ENCODE measurements around the gene ADH7.

ADH7 gene

DNA sequence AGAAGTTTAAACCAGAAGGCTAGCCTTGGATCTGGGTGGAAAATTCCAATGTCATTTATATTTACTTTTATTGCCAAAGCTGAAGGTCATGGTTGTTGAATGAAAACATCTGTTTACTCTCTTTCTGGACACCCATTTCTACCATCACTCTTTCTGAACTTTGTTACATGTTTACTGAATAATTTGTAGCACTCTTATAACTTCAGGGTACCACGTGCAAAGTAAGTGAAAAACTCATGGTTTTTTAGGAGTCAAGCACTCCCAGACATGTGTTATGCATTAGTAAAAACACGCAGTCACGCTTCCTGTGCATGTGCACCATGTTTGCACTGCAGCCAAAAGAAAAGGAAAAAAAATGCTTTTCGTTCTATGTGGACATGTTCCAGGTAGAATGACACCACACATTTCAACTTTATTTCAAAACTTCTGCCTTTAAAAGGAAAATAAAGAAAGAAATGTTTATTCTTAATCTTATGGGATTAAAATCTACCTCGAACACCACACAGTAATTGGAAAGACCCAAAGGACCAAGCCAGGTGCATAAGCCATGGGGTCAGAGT, 51.2 kb downstream of the ADH7 start:
- Histone ChIP-seq H3K36me3 (ENCODE audit: insufficient read depth, low read length) (no peaks in the 10 kb centered on the region), H3K27me3 (ENCODE audit: insufficient read depth, low read length, poor library complexity, severe bottlenecking) (no peaks in the 10 kb centered on the region), H3K4me3 (ENCODE audit: low read length, poor library complexity, severe bottlenecking) (no peak overlapping the region), H3K9ac (ENCODE audit: low read depth, low read length, poor library complexity, severe bottlenecking) (no peak overlapping the region), H3K9me2 (replicated peaks; ENCODE audit: low read depth, low read length) (no peaks in the 10 kb centered on the region), H3K4me2 (ENCODE audit: low read depth, low read length, poor library complexity, severe bottlenecking) (no peak overlapping the region), H3K4me1 (ENCODE audit: insufficient read depth, low read length, poor library complexity, severe bottlenecking) (no peaks in the 10 kb centered on the region), H3F3A (ENCODE audit: low read depth) (no peaks in the 10 kb centered on the region), H3K79me2 (ENCODE audit: insufficient read depth, low read length) (no peaks in the 10 kb centered on the region), H3K9me3 (ENCODE audit: insufficient read depth, low read depth, low read length) (no peaks in the 10 kb centered on the region), H4K20me1 (ENCODE audit: insufficient read depth, low read length, poor library complexity, severe bottlenecking) (no peaks in the 10 kb centered on the region), H2AFZ (ENCODE audit: low read length) (no peak overlapping the region)
- TF ChIP-seq, protein P1, sequence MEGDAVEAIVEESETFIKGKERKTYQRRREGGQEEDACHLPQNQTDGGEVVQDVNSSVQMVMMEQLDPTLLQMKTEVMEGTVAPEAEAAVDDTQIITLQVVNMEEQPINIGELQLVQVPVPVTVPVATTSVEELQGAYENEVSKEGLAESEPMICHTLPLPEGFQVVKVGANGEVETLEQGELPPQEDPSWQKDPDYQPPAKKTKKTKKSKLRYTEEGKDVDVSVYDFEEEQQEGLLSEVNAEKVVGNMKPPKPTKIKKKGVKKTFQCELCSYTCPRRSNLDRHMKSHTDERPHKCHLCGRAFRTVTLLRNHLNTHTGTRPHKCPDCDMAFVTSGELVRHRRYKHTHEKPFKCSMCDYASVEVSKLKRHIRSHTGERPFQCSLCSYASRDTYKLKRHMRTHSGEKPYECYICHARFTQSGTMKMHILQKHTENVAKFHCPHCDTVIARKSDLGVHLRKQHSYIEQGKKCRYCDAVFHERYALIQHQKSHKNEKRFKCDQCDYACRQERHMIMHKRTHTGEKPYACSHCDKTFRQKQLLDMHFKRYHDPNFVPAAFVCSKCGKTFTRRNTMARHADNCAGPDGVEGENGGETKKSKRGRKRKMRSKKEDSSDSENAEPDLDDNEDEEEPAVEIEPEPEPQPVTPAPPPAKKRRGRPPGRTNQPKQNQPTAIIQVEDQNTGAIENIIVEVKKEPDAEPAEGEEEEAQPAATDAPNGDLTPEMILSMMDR (conservative IDR thresholded peaks at IDR 0.05; ENCODE audit: low read length) = no peak
- TF ChIP-seq EZH2phosphoT487 (IDR thresholded peaks at IDR 0.05; ENCODE audit: borderline replicate concordance) = no peak

DNA sequence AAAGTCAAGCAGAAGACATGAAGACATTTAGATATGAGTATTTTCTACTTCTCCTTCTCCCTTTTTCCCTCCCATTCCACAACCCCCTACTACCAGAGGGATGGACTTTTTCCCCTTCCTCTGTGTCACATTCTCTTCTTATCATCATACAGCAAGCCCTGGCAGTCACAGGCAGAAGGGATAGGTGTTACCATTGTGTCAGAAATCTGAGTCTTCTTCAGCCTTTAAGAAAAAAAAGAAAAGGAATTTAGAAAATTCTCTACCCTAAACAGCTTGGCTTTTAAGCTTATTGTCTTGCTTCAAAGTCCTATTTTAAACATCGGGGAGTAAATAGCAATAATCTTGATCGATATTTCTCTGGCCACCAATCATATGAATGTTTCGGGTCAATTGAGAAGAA, 51.7 kb downstream of the ADH7 start:
- H3K9ac ChIP-seq (ENCODE audit: low read depth, low read length, poor library complexity, severe bottlenecking) = no peak overlapping the region
- H2AFZ ChIP-seq (ENCODE audit: low read length) = no peak overlapping the region
- no peak overlapping the region for H3K4me3 ChIP-seq (ENCODE audit: low read length, poor library complexity, severe bottlenecking)
- no peaks in the 10 kb centered on the region for H4K20me1 ChIP-seq (ENCODE audit: insufficient read depth, low read length, poor library complexity, severe bottlenecking)
- H3K79me2 ChIP-seq (ENCODE audit: insufficient read depth, low read length) = no peaks in the 10 kb centered on the region
- H3F3A ChIP-seq (ENCODE audit: low read depth) = no peaks in the 10 kb centered on the region
- no peak overlapping the region for H3K4me2 ChIP-seq (ENCODE audit: low read depth, low read length, poor library complexity, severe bottlenecking)
- no peaks in the 10 kb centered on the region for H3K9me3 ChIP-seq (ENCODE audit: insufficient read depth, low read depth, low read length)
- H3K27me3 ChIP-seq (ENCODE audit: insufficient read depth, low read length, poor library complexity, severe bottlenecking) = no peaks in the 10 kb centered on the region
- no peaks in the 10 kb centered on the region for H3K36me3 ChIP-seq (ENCODE audit: insufficient read depth, low read length)
- TF ChIP-seq, protein P1 (conservative IDR thresholded peaks at IDR 0.05; ENCODE audit: low read length) = no peak
- no peak for TF ChIP-seq EZH2phosphoT487 (IDR thresholded peaks at IDR 0.05; ENCODE audit: borderline replicate concordance)
- no peaks in the 10 kb centered on the region for H3K4me1 ChIP-seq (ENCODE audit: insufficient read depth, low read length, poor library complexity, severe bottlenecking)
- H3K9me2 ChIP-seq (replicated peaks; ENCODE audit: low read depth, low read length) = no peaks in the 10 kb centered on the region

GRCh38 chr4:99382745-99383360, 52.3 kb downstream of the ADH7 start:
- H3K9ac ChIP-seq (ENCODE audit: low read depth, low read length, poor library complexity, severe bottlenecking) = no peak overlapping the region
- H2AFZ ChIP-seq (ENCODE audit: low read length) = no peak overlapping the region
- H3K4me3 ChIP-seq (ENCODE audit: low read length, poor library complexity, severe bottlenecking) = no peak overlapping the region
- H3F3A ChIP-seq (ENCODE audit: low read depth) = no peaks in the 10 kb centered on the region
- H4K20me1 ChIP-seq (ENCODE audit: insufficient read depth, low read length, poor library complexity, severe bottlenecking) = no peaks in the 10 kb centered on the region
- H3K4me1 ChIP-seq (ENCODE audit: insufficient read depth, low read length, poor library complexity, severe bottlenecking) = no peaks in the 10 kb centered on the region
- H3K4me2 ChIP-seq (ENCODE audit: low read depth, low read length, poor library complexity, severe bottlenecking) = no peak overlapping the region
- no peaks in the 10 kb centered on the region for H3K27me3 ChIP-seq (ENCODE audit: insufficient read depth, low read length, poor library complexity, severe bottlenecking)
- H3K79me2 ChIP-seq (ENCODE audit: insufficient read depth, low read length) = no peaks in the 10 kb centered on the region
- no peaks in the 10 kb centered on the region for H3K9me2 ChIP-seq (replicated peaks; ENCODE audit: low read depth, low read length)
- H3K36me3 ChIP-seq (ENCODE audit: insufficient read depth, low read length) = no peaks in the 10 kb centered on the region
- H3K9me3 ChIP-seq (ENCODE audit: insufficient read depth, low read depth, low read length) = no peaks in the 10 kb centered on the region
- no peak for TF ChIP-seq EZH2phosphoT487 (IDR thresholded peaks at IDR 0.05; ENCODE audit: borderline replicate concordance)
- TF ChIP-seq, protein P1 (conservative IDR thresholded peaks at IDR 0.05; ENCODE audit: low read length) = no peak

Measured in Loucy (cell line).